GM21367 (cell line): Measurements from ENCODE around the gene KCNJ15.

Experiments
- ATAC-seq: cut with Tn5 transposase; IDR thresholded peaks from one replicate; pipeline ENCODE4 v1.9.1; 2021; ENCODE audit not compliant: unreplicated experiment

The KCNJ15 gene

GRCh38 chr21:38352536-38353219 lies 95.9 kb downstream of the KCNJ15 start:
- no peak for ATAC-seq

- ATAC-seq, result no peak
These were observed 97.4 kb downstream of the KCNJ15 start for GRCh38 chr21:38354231-38354630.

DNA sequence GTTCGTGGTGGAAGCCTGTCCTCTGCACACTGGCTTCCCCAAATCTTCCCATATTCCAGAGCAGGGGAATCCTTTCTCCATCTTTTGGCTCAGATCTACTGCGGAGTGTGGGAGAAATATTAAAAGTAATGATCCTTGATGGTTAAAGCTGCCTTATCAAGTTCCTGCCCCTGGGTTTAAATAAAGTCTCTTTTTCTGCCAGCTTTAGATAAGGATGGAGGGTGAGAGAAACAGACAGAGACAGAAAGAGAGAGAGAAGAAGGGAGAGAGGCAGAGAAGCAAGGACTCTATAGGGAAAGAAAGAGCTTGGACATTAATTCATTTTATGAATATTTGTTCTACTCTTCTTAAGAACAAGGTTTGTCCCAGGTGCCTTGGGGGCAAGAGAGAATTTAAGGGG lies 98.0 kb downstream of the KCNJ15 start:
- no peak for ATAC-seq

GRCh38 chr21:38355353-38355752 lies 98.6 kb downstream of the KCNJ15 start:
- no peak for ATAC-seq

DNA sequence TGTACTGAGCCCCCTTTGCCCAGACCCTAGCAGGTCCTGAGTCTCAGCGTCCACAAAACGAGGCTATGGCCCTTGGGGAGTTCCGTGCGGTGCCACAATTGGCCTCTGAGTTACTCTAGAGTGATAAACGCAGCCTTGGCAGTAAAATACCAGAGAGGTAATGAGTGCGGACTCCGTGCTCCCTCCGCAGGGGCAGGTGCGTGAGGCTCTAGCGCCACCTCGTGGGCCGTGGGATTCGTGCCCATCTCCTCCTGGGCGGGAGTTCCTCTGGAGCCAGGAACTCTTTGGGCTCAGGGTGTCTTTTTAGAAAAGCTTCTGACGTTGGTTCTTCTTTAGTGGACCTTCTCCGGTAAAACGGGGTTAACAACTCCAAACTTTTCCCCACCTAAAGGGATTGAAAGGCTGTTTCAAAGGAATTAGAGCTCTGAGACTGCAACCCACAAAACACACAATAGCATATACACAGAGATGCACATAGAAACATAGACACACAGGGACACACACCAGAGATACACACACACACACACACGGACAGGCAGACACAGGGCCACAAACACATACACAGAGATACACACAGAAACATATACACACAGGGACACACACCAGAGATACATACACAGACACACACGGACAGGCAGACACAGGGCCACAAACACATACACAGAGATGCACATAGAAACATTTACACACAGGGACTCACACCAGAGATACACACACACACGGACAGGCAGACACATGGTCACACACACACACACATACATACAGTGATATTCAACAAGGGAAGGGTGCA lies 99.4 kb downstream of the KCNJ15 start:
- no peak for ATAC-seq
